A549 (cell line): Measurements from ENCODE around the gene GMDS. TPM values are rescaled to one million over a fixed set of nuclear protein-coding genes. Genes with fewer than 3 reads are reported as not detected.

ENCODE experiments used
- ATAC-seq, 2 experiments: fragments of 200-7000 bp in 1 of 2; fragments of >200 bp in 1 of 2; cut with Nextera tagmentation in 1 of 2; cut with Tn5 transposase in 1 of 2; 3 replicates each; pipeline versions ENCODE4 v1.8.0 to v1.9.1; 2018 to 2020; ENCODE audit warnings: mild to moderate bottlenecking in 1 of 2, moderate library complexity in 1 of 2
- CTCF ChIA-PET: fragments of 300-600 bp; sonication (Branson Sonifier 250); formaldehyde crosslinking; extraction: SDS; loops from one replicate; lab custom pipeline; 2021; ENCODE audit warnings: antibody characterized with exemption, inconsistent platforms; lab: Yijun Ruan, JAX
- POLR2A ChIA-PET: fragments of 350-600 bp; formaldehyde crosslinking; extraction: SDS; loops from one replicate; lab custom pipeline; 2021; ENCODE audit warnings: antibody characterized with exemption, inconsistent platforms; lab: Yijun Ruan, JAX
- DNase-seq, 2 experiments: peaks; one replicate each; pipeline versions ENCODE4 v3.0.0 to v3.0.0-alpha.2; 2011 to 2016; ENCODE audit warnings: low read depth in 1 of 2, low spot score in 1 of 2
- FAIRE-seq: peaks from 2 replicates; lab custom pipeline; 2011; peaks lifted over from hg19 to GRCh38; lab: Jason Lieb, UNC
- H3K27ac ChIP-seq, 2 experiments: fragments of >200 bp; sonication (Bioruptor Twin); formaldehyde crosslinking; 3 replicates each; pipeline ENCODE4 v1.5.1; 2016 to 2017
- H3K4me1 ChIP-seq: fragments of >200 bp; sonication (Bioruptor Twin); formaldehyde crosslinking; 3 replicates; pipeline ENCODE4 v1.6.1; 2016
- H3K4me2 ChIP-seq: fragments of >200 bp; sonication (Bioruptor Twin); formaldehyde crosslinking; 3 replicates; pipeline ENCODE4 v1.6.1; 2016
- H3K4me3 ChIP-seq: fragments of >200 bp; sonication (Bioruptor Twin); formaldehyde crosslinking; 3 replicates; pipeline ENCODE4 v1.5.1; 2016
- H3K9me3 ChIP-seq: fragments of >200 bp; sonication (Bioruptor Twin); formaldehyde crosslinking; 3 replicates; pipeline ENCODE4 v1.6.1; 2016
- CBX8 ChIP-seq: fragments of 200-600 bp; sonication (generic); IDR thresholded peaks from 2 replicates; pipeline ENCODE4 v1.6.1; 2016
- CEBPB ChIP-seq, 2 experiments: fragments of >200 bp in 1 of 2; sonication (Bioruptor Twin) in 1 of 2; formaldehyde crosslinking in 1 of 2; IDR thresholded peaks; 2 replicates each; pipeline ENCODE4 v1.6.1; 2012 to 2016
- CHD2 ChIP-seq: fragments of 150-350 bp; IDR thresholded peaks from 2 replicates; pipeline ENCODE4 v1.6.1; 2014; ENCODE audit warnings: low read length; ENCODE audit not compliant: partially characterized antibody
- CHD4 ChIP-seq: fragments of 200-600 bp; sonication (generic); IDR thresholded peaks from 2 replicates; pipeline ENCODE4 v1.6.1; 2016; ENCODE audit warnings: antibody characterized with exemption, mild to moderate bottlenecking, borderline replicate concordance
- EHF ChIP-seq: fragments of 250-450 bp; sonication (Bioruptor Pico); IDR thresholded peaks from 2 replicates; pipeline ENCODE4 v1.5.0; 2020; ENCODE audit warnings: mild to moderate bottlenecking
- EP300 ChIP-seq, 2 experiments: fragments of >200 bp; sonication (Bioruptor Twin); formaldehyde crosslinking; IDR thresholded peaks; 2 replicates in 1 of 2; 3 replicates in 1 of 2; pipeline ENCODE4 v1.6.1; 2016 to 2017
- ESRRA ChIP-seq: fragments of 150-350 bp; IDR thresholded peaks from 2 replicates; pipeline ENCODE4 v1.6.1; 2014; ENCODE audit warnings: mild to moderate bottlenecking, low read length, borderline replicate concordance
- FOSB ChIP-seq: fragments of 250-450 bp; sonication (Bioruptor Pico); IDR thresholded peaks from 2 replicates; pipeline ENCODE4 v1.5.0; 2020; ENCODE audit warnings: mild to moderate bottlenecking, moderate library complexity
- FOSL2 ChIP-seq, 2 experiments: fragments of 450-650 bp in 1 of 2; fragments of >200 bp in 1 of 2; sonication (Bioruptor Twin) in 1 of 2; formaldehyde crosslinking; IDR thresholded peaks; 2 replicates each; pipeline versions ENCODE4 v1.5.0 to v1.6.1; 2016 to 2020; ENCODE audit warnings: mild to moderate bottlenecking in 1 of 2, moderate library complexity in 1 of 2
- FOXS1 ChIP-seq: fragments of 250-450 bp; sonication (Bioruptor Pico); IDR thresholded peaks from 2 replicates; pipeline ENCODE4 v1.5.0; 2020; ENCODE audit warnings: mild to moderate bottlenecking, moderate library complexity
- GATA3 ChIP-seq: IDR thresholded peaks from 2 replicates; pipeline ENCODE4 v1.6.1; 2012; ENCODE audit warnings: borderline replicate concordance
- HDAC2 ChIP-seq: fragments of 200-600 bp; sonication (generic); IDR thresholded peaks from 2 replicates; pipeline ENCODE4 v1.6.1; 2016
- HEYL ChIP-seq: fragments of 250-450 bp; sonication (Bioruptor Pico); IDR thresholded peaks from 2 replicates; pipeline ENCODE4 v1.8.0; 2021; ENCODE audit warnings: mild to moderate bottlenecking, moderate library complexity
- HOXB13 ChIP-seq: fragments of 250-450 bp; sonication (Bioruptor Pico); IDR thresholded peaks from 2 replicates; pipeline ENCODE4 v1.5.0; 2020; ENCODE audit warnings: low read depth, mild to moderate bottlenecking, moderate library complexity
- HOXB5 ChIP-seq: fragments of 250-450 bp; sonication (Bioruptor Pico); IDR thresholded peaks from 2 replicates; pipeline ENCODE4 v1.5.0; 2020; ENCODE audit warnings: mild to moderate bottlenecking, moderate library complexity
- JUN ChIP-seq, 2 experiments: fragments of >200 bp; sonication (Bioruptor Twin); formaldehyde crosslinking; IDR thresholded peaks; 2 replicates in 1 of 2; 3 replicates in 1 of 2; pipeline ENCODE4 v1.6.1; 2016 to 2017
- KDM1A ChIP-seq: fragments of 200-600 bp; sonication (generic); IDR thresholded peaks from 2 replicates; pipeline ENCODE4 v1.6.1; 2016; ENCODE audit warnings: low read depth, mild to moderate bottlenecking
- KDM5A ChIP-seq: fragments of 200-600 bp; sonication (generic); IDR thresholded peaks from 2 replicates; pipeline ENCODE4 v1.6.1; 2016; ENCODE audit warnings: antibody characterized with exemption, mild to moderate bottlenecking
- MYC ChIP-seq: IDR thresholded peaks from 2 replicates; pipeline ENCODE4 v1.6.1; 2012; ENCODE audit warnings: mild to moderate bottlenecking, inconsistent platforms, low read length, improper control_type of control experiment, borderline replicate concordance
- NR3C1 ChIP-seq: fragments of >200 bp; sonication (Bioruptor Twin); formaldehyde crosslinking; IDR thresholded peaks from 3 replicates; pipeline ENCODE4 v1.6.1; 2017
- PHF8 ChIP-seq: fragments of 200-600 bp; sonication (generic); IDR thresholded peaks from 2 replicates; pipeline ENCODE4 v1.6.1; 2016; ENCODE audit warnings: low read depth, mild to moderate bottlenecking, antibody characterized with exemption, moderate library complexity, borderline replicate concordance
- POLR2A ChIP-seq: IDR thresholded peaks from 2 replicates; pipeline ENCODE4 v1.6.1; 2012; ENCODE audit warnings: mild to moderate bottlenecking, low read length
- RFX5 ChIP-seq: fragments of 450-650 bp; IDR thresholded peaks from 2 replicates; pipeline ENCODE4 v1.7.1; 2014; ENCODE audit warnings: antibody characterized with exemption, mild to moderate bottlenecking, moderate library complexity
- SMC3 ChIP-seq: fragments of >200 bp; sonication (Bioruptor Twin); formaldehyde crosslinking; IDR thresholded peaks from 3 replicates; pipeline ENCODE4 v1.6.1; 2018; ENCODE audit warnings: inconsistent platforms
- SREBF2 ChIP-seq: fragments of 450-650 bp; IDR thresholded peaks from 2 replicates; pipeline ENCODE4 v1.6.1; 2014; ENCODE audit warnings: mild to moderate bottlenecking, moderate library complexity
- TP53 ChIP-seq: fragments of 250-450 bp; sonication (Bioruptor Pico); IDR thresholded peaks from 2 replicates; pipeline ENCODE4 v1.5.0; 2021; ENCODE audit warnings: mild to moderate bottlenecking, moderate library complexity
- ZC3H11A ChIP-seq: fragments of 450-650 bp; IDR thresholded peaks from 2 replicates; pipeline ENCODE4 v1.6.1; 2014; ENCODE audit warnings: antibody characterized with exemption, mild to moderate bottlenecking
- ZFP36 ChIP-seq: fragments of 450-650 bp; IDR thresholded peaks from 2 replicates; pipeline ENCODE4 v1.6.1; 2014; ENCODE audit warnings: borderline replicate concordance; ENCODE audit not compliant: partially characterized antibody
- ZSCAN20 ChIP-seq: fragments of 250-450 bp; sonication (Bioruptor Pico); IDR thresholded peaks from 2 replicates; pipeline ENCODE4 v1.8.0; 2022; ENCODE audit warnings: mild to moderate bottlenecking, moderate library complexity
- WGBS: methylation state at CpG from one replicate; pipeline ENCODE4 v1.1.6; 2017; ENCODE audit errors: missing lambda C conversion rate; 5-methylcytosine and 5-hydroxymethylcytosine counted together
- polyA plus RNA-seq, 4 experiments: library from polyadenylated mRNA; depleted of rRNA in 3 of 4; stranded (reverse); fragments of >200 nt; fragmentation: RNase III in 1 of 4; extraction: RNeasy Plus Mini Kit Qiagen cat#74134 plus additional on column Dnase treatment in 1 of 4; gene quantifications; 2 replicates in 3 of 4; 3 replicates in 1 of 4; pipeline ENCODE4 v1.2.3, GENCODE V29; 2011 to 2017
- TF ChIP-seq, protein P1 (sequence below): IDR thresholded peaks from 2 replicates; pipeline ENCODE4 v1.6.1; 2012; ENCODE audit warnings: low read depth, borderline replicate concordance
- TF ChIP-seq, protein P2 (sequence below): fragments of 150-350 bp; IDR thresholded peaks from 2 replicates; pipeline ENCODE4 v1.6.1; 2014; ENCODE audit warnings: low read depth, mild to moderate bottlenecking, low read length
- TF ChIP-seq, protein P3 (sequence below): fragments of 250-450 bp; sonication (Bioruptor Pico); IDR thresholded peaks from 2 replicates; pipeline ENCODE4 v1.5.0; 2021; ENCODE audit warnings: mild to moderate bottlenecking, moderate library complexity, borderline replicate concordance
- TF ChIP-seq, protein P4 (sequence below): IDR thresholded peaks from 2 replicates; pipeline ENCODE4 v1.6.1; 2012
- TF ChIP-seq, protein P5 (sequence below): fragments of 450-650 bp; IDR thresholded peaks from 2 replicates; pipeline ENCODE4 v1.6.1; 2014; ENCODE audit warnings: antibody characterized with exemption

Gene GMDS
- polyA plus RNA-seq, 2 of the 4 experiments (the other 2 are of a cell fraction), result 9.9 to 12.4 TPM

DNA sequence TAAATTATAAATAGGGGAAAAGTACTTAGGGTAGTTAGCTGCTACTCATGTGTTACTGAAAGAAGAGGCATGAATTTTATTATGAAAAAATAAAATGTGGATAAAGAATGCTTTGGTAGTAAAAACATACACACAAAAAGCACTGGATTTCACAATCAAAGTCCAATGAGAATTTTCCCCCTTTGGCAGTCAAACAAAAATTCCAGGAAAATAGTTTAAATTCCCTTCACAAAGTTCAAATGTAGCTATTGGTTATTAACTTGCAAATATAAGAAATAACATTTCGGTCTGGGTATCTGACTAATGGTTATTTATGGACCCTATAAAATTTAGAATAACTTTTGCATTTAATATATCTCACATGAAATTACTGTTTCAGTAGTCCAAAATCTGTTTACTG lies 425.2 kb downstream of the GMDS start:
- TF ChIP-seq FOSB (CRISPR knock-in tag), result no peak
- TF ChIP-seq ESRRA, result no peak
- TF ChIP-seq SREBF2, result no peak
- TF ChIP-seq EP300 (IDR thresholded peaks at IDR 0.05), result no peak
- TF ChIP-seq CEBPB (IDR thresholded peaks at IDR 0.05), result peak in 1 of 2 experiments; percentile 10; a peak in 1 of 4 replicates
- FAIRE-seq (no peak), ATAC-seq (no peak), DNase-seq (no peak)
- H3K27ac ChIP-seq, result no peak overlapping the region
- 18% methylated on average over 1 of the region's 1 CpG for WGBS
- CTCF ChIA-PET, result no interaction called here
- POLR2A ChIA-PET, result no interaction called here
- peaks cover 13% of the 10 kb centered on the region for H3K4me1 ChIP-seq
- no peak overlapping the region for H3K4me3 ChIP-seq
- H3K9me3 ChIP-seq, result no peaks in the 10 kb centered on the region
- H3K4me2 ChIP-seq, result peak overlapping the region; percentile 46

DNA sequence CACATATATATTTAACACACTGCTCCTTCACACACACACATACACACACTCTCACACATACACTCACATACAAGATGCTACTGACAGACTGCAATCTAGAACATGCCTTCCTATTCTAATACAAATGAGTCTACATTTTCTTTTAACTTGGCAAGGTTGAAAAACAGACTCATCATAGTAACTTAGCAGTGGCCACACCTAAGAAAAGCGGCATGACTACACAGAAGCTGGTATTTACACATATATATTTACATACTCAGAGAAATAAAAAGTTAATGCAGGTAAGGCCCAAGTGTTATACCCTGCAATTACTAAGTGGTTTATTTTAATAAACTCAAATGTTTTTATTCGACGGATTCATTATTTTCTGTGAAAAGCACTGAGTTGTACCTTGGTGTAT lies 426.4 kb downstream of the GMDS start:
- ATAC-seq, result no peak
- 89% methylated on average over 3 of the region's 3 CpGs for WGBS
- no peak for TF ChIP-seq FOSB (CRISPR knock-in tag)
- TF ChIP-seq, protein P1, sequence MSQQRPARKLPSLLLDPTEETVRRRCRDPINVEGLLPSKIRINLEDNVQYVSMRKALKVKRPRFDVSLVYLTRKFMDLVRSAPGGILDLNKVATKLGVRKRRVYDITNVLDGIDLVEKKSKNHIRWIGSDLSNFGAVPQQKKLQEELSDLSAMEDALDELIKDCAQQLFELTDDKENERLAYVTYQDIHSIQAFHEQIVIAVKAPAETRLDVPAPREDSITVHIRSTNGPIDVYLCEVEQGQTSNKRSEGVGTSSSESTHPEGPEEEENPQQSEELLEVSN, result no peak
- no peak for TF ChIP-seq HOXB13 (CRISPR knock-in tag)
- TF ChIP-seq NR3C1, result no peak
- TF ChIP-seq, protein P2, sequence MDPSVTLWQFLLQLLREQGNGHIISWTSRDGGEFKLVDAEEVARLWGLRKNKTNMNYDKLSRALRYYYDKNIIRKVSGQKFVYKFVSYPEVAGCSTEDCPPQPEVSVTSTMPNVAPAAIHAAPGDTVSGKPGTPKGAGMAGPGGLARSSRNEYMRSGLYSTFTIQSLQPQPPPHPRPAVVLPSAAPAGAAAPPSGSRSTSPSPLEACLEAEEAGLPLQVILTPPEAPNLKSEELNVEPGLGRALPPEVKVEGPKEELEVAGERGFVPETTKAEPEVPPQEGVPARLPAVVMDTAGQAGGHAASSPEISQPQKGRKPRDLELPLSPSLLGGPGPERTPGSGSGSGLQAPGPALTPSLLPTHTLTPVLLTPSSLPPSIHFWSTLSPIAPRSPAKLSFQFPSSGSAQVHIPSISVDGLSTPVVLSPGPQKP, result no peak
- no peak for TF ChIP-seq HOXB5
- TF ChIP-seq, protein P3, sequence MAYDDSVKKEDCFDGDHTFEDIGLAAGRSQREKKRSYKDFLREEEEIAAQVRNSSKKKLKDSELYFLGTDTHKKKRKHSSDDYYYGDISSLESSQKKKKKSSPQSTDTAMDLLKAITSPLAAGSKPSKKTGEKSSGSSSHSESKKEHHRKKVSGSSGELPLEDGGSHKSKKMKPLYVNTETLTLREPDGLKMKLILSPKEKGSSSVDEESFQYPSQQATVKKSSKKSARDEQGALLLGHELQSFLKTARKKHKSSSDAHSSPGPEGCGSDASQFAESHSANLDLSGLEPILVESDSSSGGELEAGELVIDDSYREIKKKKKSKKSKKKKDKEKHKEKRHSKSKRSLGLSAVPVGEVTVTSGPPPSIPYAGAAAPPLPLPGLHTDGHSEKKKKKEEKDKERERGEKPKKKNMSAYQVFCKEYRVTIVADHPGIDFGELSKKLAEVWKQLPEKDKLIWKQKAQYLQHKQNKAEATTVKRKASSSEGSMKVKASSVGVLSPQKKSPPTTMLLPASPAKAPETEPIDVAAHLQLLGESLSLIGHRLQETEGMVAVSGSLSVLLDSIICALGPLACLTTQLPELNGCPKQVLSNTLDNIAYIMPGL (CRISPR knock-in tag), result no peak
- no peak for TF ChIP-seq POLR2A
- no peak for TF ChIP-seq HDAC2
- TF ChIP-seq ZC3H11A, result no peak
- no peak for TF ChIP-seq ESRRA
- TF ChIP-seq RFX5, result no peak
- TF ChIP-seq SMC3, result no peak
- no peak for TF ChIP-seq EHF (CRISPR knock-in tag)
- TF ChIP-seq GATA3, result no peak
- no peak for TF ChIP-seq KDM1A
- TF ChIP-seq CBX8, result no peak
- TF ChIP-seq MYC, result no peak
- no peak for TF ChIP-seq CHD2
- TF ChIP-seq, all 56 proteins: peak for 0
- ChIA-PET POLR2A (no interaction called here), CTCF (no interaction called here)
- H3K9me3 ChIP-seq, result no peaks in the 10 kb centered on the region
- no peak overlapping the region for H3K4me3 ChIP-seq
- DNase-seq (no peak), FAIRE-seq (no peak)
- peaks cover 13% of the 10 kb centered on the region for H3K4me1 ChIP-seq
- H3K4me2 ChIP-seq, result no peak overlapping the region
- no peak overlapping the region for H3K27ac ChIP-seq

DNA sequence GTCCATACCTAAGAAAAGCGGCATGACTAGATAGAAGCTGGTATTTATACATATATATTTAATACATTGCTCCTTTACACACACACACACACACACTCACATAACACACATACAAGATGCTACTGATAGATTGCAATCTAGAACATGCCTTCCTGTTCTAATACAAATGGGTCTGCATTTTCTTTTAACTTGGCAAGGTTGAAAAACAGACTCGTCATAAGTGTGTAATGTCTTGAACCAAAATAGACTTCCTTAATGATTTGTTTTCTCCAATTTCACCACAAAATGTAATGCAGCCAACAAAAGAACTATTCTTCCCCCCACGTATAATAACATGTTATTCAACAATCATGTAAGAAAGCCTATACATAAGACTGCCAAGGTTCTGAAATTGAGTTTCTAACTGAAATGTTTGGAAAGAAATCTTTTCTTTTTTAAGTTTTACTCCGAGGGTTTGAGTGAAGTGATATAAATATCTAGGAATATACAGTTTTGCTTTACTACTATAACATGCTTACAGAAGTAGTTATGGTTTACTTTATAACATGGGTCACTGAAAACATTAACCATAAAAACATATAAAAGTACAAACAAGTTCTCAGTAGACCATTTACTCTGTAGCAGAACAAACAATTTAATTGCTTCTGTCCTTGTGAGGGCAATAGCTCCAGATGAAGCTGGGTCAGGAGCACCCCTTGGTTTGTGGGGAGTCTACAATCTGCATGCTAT lies 428.2 kb downstream of the GMDS start:
- ChIA-PET CTCF (no interaction called here), POLR2A (no interaction called here)
- FAIRE-seq (no peak), DNase-seq (no peak), ATAC-seq (no peak)
- H3K4me1 ChIP-seq, result peaks cover 13% of the 10 kb centered on the region
- no peak overlapping the region for H3K4me2 ChIP-seq
- H3K4me3 ChIP-seq, result no peak overlapping the region
- 76% methylated on average over 4 of the region's 4 CpGs for WGBS
- no peak overlapping the region for H3K27ac ChIP-seq
- H3K9me3 ChIP-seq, result no peaks in the 10 kb centered on the region
- TF ChIP-seq, protein P4, sequence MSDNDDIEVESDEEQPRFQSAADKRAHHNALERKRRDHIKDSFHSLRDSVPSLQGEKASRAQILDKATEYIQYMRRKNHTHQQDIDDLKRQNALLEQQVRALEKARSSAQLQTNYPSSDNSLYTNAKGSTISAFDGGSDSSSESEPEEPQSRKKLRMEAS, result no peak
- TF ChIP-seq FOXS1 (CRISPR knock-in tag) (no peak), FOSB (CRISPR knock-in tag) (no peak), TP53 (CRISPR knock-in tag) (no peak), ZSCAN20 (no peak), CHD4 (no peak), PHF8 (no peak), FOSL2 (IDR thresholded peaks at IDR 0.05) (no peak), FOSL2 (CRISPR knock-in tag; IDR thresholded peaks at IDR 0.05) (no peak), ZFP36 (no peak), JUN (IDR thresholded peaks at IDR 0.05) (no peak), KDM5A (no peak), HEYL (no peak)
- TF ChIP-seq, protein P5, sequence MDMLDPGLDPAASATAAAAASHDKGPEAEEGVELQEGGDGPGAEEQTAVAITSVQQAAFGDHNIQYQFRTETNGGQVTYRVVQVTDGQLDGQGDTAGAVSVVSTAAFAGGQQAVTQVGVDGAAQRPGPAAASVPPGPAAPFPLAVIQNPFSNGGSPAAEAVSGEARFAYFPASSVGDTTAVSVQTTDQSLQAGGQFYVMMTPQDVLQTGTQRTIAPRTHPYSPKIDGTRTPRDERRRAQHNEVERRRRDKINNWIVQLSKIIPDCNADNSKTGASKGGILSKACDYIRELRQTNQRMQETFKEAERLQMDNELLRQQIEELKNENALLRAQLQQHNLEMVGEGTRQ, result no peak
